Fibroblast of lung (primary cell): ENCODE data around the gene SIPA1L3. TPM values are rescaled to one million over a fixed set of nuclear protein-coding genes. Genes with fewer than 3 reads are reported as not detected.

Source experiments
- DNase-seq, 2 donors: peaks; one replicate each; pipeline versions ENCODE4 v3.0.0 to v3.0.0-alpha.2; 2010; ENCODE audit warnings: low read depth in 2 of 2
- H2AFZ ChIP-seq: 2 replicates; pipeline ENCODE4 v1.5.1; 2012; ENCODE audit warnings: low read length, control low read depth, inconsistent platforms
- H3K27ac ChIP-seq: 2 replicates; pipeline ENCODE4 v1.5.1; 2011; ENCODE audit warnings: low read length, control low read depth; ENCODE audit not compliant: insufficient read depth
- H3K27me3 ChIP-seq: 2 replicates; pipeline ENCODE4 v1.5.1; 2011; ENCODE audit warnings: mild to moderate bottlenecking, low read length; ENCODE audit not compliant: control insufficient read depth, insufficient read depth
- H3K36me3 ChIP-seq: 2 replicates; pipeline ENCODE4 v1.5.1; 2011; ENCODE audit warnings: low read length; ENCODE audit not compliant: control insufficient read depth, insufficient read depth
- H3K4me1 ChIP-seq: 2 replicates; pipeline ENCODE4 v1.5.1; 2011; ENCODE audit warnings: low read length; ENCODE audit not compliant: control insufficient read depth, insufficient read depth; ENCODE audit errors: extremely low read depth
- H3K4me2 ChIP-seq: 2 replicates; pipeline ENCODE4 v1.5.1; 2011; ENCODE audit warnings: low read length, control low read depth; ENCODE audit not compliant: insufficient read depth; ENCODE audit errors: extremely low read depth
- H3K4me3 ChIP-seq, 4 experiments: fragments of 200-600 bp in 1 of 4; sonication (generic) in 1 of 4; replicated peaks in 1 of 4; 2 replicates each; pipeline ENCODE4 v1.5.1; 2011 to 2016; ENCODE audit warnings: low read length in 4 of 4, low read depth in 3 of 4, mild to moderate bottlenecking in 3 of 4, control low read depth in 2 of 4, inconsistent platforms in 1 of 4, mixed read lengths in 1 of 4; ENCODE audit not compliant: insufficient read depth in 1 of 4; ENCODE audit errors: control extremely low read depth in 1 of 4
- H3K79me2 ChIP-seq: 2 replicates; pipeline ENCODE4 v1.5.1; 2012; ENCODE audit warnings: mild to moderate bottlenecking, low read length, inconsistent platforms; ENCODE audit not compliant: control insufficient read depth, insufficient read depth
- H3K9ac ChIP-seq: 2 replicates; pipeline ENCODE4 v1.5.1; 2011; ENCODE audit warnings: mild to moderate bottlenecking, low read length, control low read depth; ENCODE audit not compliant: insufficient read depth
- H3K9me3 ChIP-seq: 2 replicates; pipeline ENCODE4 v1.5.1; 2012; ENCODE audit warnings: low read depth, low read length; ENCODE audit not compliant: control insufficient read depth, insufficient read depth
- H4K20me1 ChIP-seq: 2 replicates; pipeline ENCODE4 v1.5.1; 2011; ENCODE audit warnings: low read length; ENCODE audit not compliant: control insufficient read depth, insufficient read depth; ENCODE audit errors: extremely low read depth
- EZH2 ChIP-seq: IDR thresholded peaks from 2 replicates; pipeline ENCODE4 v1.5.1; 2012; ENCODE audit warnings: low read length, control low read depth, mild to moderate bottlenecking; ENCODE audit errors: missing control alignments
- polyA plus RNA-seq, 2 donors: library from polyadenylated mRNA; depleted of rRNA in 1 of 2; stranded (reverse) in 1 of 2; unstranded in 1 of 2; fragments of >200 nt; gene quantifications; 2 replicates each; pipeline ENCODE4 v1.2.1, GENCODE V29; 2011 to 2012; ENCODE audit warnings: missing spikeins in 1 of 2
- total RNA-seq: library from RNA; depleted of rRNA; stranded (reverse); fragments of >200 nt; gene quantifications from 2 replicates; pipeline ENCODE4 v1.2.1, GENCODE V29; 2014
- TF ChIP-seq, protein P1 (sequence below), 2 donors: IDR thresholded peaks in 1 of 2; conservative IDR thresholded peaks in 1 of 2; 1 replicate in 1 of 2; 2 replicates in 1 of 2; pipeline ENCODE4 v1.5.1; 2011 to 2012; ENCODE audit warnings: low read length in 2 of 2, control low read depth in 1 of 2, inconsistent platforms in 1 of 2, low read depth in 1 of 2, mild to moderate bottlenecking in 1 of 2

The SIPA1L3 gene
- total and polyA plus RNA-seq, 2 donors (not counting 1 experiment from before 2014, with no cell fraction given) = 3.7 to 10.1 TPM

DNA sequence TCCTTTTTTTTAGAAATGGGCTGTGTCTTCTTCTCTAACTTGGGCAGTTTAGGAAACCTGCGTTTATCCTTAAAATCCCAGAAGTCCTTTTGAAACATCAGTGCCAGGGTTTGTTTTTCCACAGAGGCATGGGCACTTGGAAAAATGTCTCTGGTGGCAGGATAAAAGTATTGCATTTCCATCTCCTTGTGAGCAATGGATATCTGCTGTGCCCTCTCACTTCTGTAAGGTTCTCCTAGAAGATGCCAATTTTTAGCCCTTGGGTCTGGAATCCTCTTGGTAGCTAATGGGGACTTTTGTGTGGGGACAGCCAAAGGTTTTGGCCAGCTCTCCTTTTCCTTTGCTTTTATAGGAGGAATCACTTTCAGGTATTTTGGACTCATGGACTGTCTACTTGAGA is 21.6 kb upstream of the SIPA1L3 start:
- Histone ChIP-seq H4K20me1 (no peaks in the 10 kb centered on the region), H3K4me3 (no peak overlapping the region), H2AFZ (no peak overlapping the region), H3K79me2 (no peaks in the 10 kb centered on the region), H3K27ac (no peak overlapping the region), H3K9me3 (no peaks in the 10 kb centered on the region), H3K27me3 (peaks cover 10% of the 10 kb centered on the region), H3K9ac (no peak overlapping the region), H3K4me2 (no peak overlapping the region), H3K36me3 (no peaks in the 10 kb centered on the region), H3K4me1 (no peaks in the 10 kb centered on the region)
- DNase-seq = no peak
- TF ChIP-seq, protein P1, sequence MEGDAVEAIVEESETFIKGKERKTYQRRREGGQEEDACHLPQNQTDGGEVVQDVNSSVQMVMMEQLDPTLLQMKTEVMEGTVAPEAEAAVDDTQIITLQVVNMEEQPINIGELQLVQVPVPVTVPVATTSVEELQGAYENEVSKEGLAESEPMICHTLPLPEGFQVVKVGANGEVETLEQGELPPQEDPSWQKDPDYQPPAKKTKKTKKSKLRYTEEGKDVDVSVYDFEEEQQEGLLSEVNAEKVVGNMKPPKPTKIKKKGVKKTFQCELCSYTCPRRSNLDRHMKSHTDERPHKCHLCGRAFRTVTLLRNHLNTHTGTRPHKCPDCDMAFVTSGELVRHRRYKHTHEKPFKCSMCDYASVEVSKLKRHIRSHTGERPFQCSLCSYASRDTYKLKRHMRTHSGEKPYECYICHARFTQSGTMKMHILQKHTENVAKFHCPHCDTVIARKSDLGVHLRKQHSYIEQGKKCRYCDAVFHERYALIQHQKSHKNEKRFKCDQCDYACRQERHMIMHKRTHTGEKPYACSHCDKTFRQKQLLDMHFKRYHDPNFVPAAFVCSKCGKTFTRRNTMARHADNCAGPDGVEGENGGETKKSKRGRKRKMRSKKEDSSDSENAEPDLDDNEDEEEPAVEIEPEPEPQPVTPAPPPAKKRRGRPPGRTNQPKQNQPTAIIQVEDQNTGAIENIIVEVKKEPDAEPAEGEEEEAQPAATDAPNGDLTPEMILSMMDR (conservative IDR thresholded peaks at IDR 0.05 in 1 of 2, IDR thresholded peaks at IDR 0.05 in 1 of 2; ENCODE audit: low read depth in 1 of 2, low read length in 2 of 2) = no peak

DNA sequence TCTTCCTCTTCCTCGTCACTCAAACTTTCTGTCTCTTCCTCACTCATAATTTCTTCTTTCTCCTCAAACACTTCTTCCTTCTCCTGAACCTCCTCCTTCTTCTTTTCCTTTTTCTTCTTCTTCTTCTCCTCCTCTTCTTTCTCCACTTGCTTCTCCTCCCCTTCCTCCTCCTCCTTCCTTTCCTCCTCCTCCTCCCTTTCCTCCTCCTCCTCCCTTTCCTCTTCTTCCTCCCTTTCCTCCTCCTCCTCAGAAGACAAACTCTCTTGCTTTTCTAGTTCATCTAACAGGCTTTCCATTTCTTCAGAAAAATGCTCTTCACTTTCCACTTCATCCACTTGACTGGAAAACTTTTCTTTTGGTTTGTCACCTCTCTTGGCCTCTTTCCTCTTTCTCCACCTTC is 20.4 kb upstream of the SIPA1L3 start:
- no peak overlapping the region for H3K4me3 ChIP-seq
- H3K79me2 ChIP-seq = no peaks in the 10 kb centered on the region
- TF ChIP-seq EZH2 = no peak
- TF ChIP-seq, protein P1 (conservative IDR thresholded peaks at IDR 0.05 in 1 of 2, IDR thresholded peaks at IDR 0.05 in 1 of 2; ENCODE audit: low read depth in 1 of 2, low read length in 2 of 2) = no peak
- H2AFZ ChIP-seq = no peak overlapping the region
- no peak for DNase-seq
- no peak overlapping the region for H3K9ac ChIP-seq
- H3K27ac ChIP-seq = no peak overlapping the region
- no peak overlapping the region for H3K4me2 ChIP-seq
- H3K9me3 ChIP-seq = no peaks in the 10 kb centered on the region
- no peaks in the 10 kb centered on the region for H3K36me3 ChIP-seq
- no peaks in the 10 kb centered on the region for H4K20me1 ChIP-seq
- no peaks in the 10 kb centered on the region for H3K4me1 ChIP-seq
- H3K27me3 ChIP-seq = peaks cover 10% of the 10 kb centered on the region

DNA sequence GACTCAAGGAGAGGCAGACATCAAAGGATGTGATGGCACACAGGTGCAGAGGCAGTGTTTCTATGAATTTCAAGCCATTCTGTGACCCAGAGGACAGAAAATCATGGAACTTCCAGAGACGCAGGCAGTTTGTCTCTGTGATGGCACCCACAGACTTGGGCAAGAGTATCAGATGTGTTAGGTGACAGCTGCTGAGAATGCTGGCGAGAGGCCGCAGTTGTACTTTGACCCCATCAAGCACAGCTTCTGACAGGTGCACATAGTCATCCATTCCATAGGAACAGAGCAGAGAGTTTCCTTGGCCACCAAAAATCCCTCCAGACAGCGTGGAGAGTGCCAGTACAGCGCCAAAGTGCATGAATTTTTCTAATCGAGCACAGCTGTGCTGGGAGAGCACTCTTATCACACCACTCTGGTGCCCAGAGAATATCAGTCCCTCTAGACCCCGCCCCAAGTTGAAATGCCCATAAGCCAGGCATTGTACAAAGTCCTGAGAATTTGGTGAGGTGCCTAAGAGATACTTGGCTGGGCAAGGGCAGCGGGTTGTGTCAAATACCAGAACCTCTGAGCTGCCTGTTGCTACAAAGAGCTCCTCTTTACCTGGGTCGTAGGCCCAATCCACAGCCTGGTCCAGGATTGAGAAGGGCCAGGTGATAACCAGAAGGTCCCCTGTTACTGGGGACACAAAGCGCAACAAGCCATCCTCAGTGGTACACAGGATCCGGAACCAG is 13.0 kb upstream of the SIPA1L3 start:
- Histone ChIP-seq H2AFZ (no peak overlapping the region), H4K20me1 (no peaks in the 10 kb centered on the region), H3K4me2 (no peak overlapping the region), H3K4me3 (no peak overlapping the region), H3K27me3 (no peaks in the 10 kb centered on the region), H3K9me3 (no peaks in the 10 kb centered on the region), H3K4me1 (no peaks in the 10 kb centered on the region), H3K27ac (no peak overlapping the region), H3K9ac (no peak overlapping the region), H3K36me3 (no peaks in the 10 kb centered on the region), H3K79me2 (no peaks in the 10 kb centered on the region)
- TF ChIP-seq EZH2 = no peak
- TF ChIP-seq, protein P1 (conservative IDR thresholded peaks at IDR 0.05 in 1 of 2, IDR thresholded peaks at IDR 0.05 in 1 of 2; ENCODE audit: low read depth in 1 of 2, low read length in 2 of 2) = no peak
- no peak for DNase-seq
